ENCODE results near the gene HMCES. TPM values are rescaled to one million over a fixed set of nuclear protein-coding genes. Genes with fewer than 3 reads are reported as not detected.
A peak's percentile ranks its signal among the peaks of the same experiment; 100 is the strongest.
"Not testable (repeated sequence)": the region's sequence is repeated elsewhere in the genome, so short reads cannot be mapped to it uniquely, and the experiment has no call there.

The HMCES gene
- total RNA-seq, 2 donors from 2014 or later: 48.2 to 55.3 TPM

GRCh38 chr3:129344540-129345220 lies 66.0 kb downstream of the HMCES start:
- no peak for ATAC-seq
- Mint-ChIP-seq H3K4me3 (no peak overlapping the region), H3K4me1 (peaks cover 3% of the 10 kb centered on the region), H3K36me3 (ENCODE audit: low read depth) (no peaks in the 10 kb centered on the region), H3K27me3 (peaks cover 39% of the 10 kb centered on the region), H3K27ac (no peak overlapping the region)
- no peaks in the 10 kb centered on the region for H3K9me3 ChIP-seq (ENCODE audit: control insufficient read depth, low read length, poor library complexity, severe bottlenecking)
- no peak for DNase-seq

GRCh38 chr3:129345281-129345680 lies 66.6 kb downstream of the HMCES start:
- Mint-ChIP-seq H3K36me3 (ENCODE audit: low read depth) (no peaks in the 10 kb centered on the region), H3K27ac (no peak overlapping the region), H3K4me3 (no peak overlapping the region), H3K27me3 (peaks cover 39% of the 10 kb centered on the region), H3K4me1 (peaks cover 3% of the 10 kb centered on the region)
- H3K9me3 ChIP-seq (ENCODE audit: control insufficient read depth, low read length, poor library complexity, severe bottlenecking): no peaks in the 10 kb centered on the region
- DNase-seq (no peak), ATAC-seq (no peak)

- peaks cover 3% of the 10 kb centered on the region for H3K4me1 Mint-ChIP-seq
- H3K36me3 Mint-ChIP-seq (ENCODE audit: low read depth): no peaks in the 10 kb centered on the region
- ATAC-seq (no peak), DNase-seq (no peak)
- H3K4me3 Mint-ChIP-seq: peak overlapping the region; percentile 36
- H3K27ac Mint-ChIP-seq: no peak overlapping the region
- no peaks in the 10 kb centered on the region for H3K9me3 ChIP-seq (ENCODE audit: control insufficient read depth, low read length, poor library complexity, severe bottlenecking)
- H3K27me3 Mint-ChIP-seq: peaks cover 39% of the 10 kb centered on the region
These were observed 67.3 kb downstream of the HMCES start for GRCh38 chr3:129345971-129346370.

GRCh38 chr3:129346695-129347457 lies 68.2 kb downstream of the HMCES start:
- no peak overlapping the region for H3K27ac Mint-ChIP-seq
- ATAC-seq (no peak), DNase-seq (no peak)
- peaks cover 39% of the 10 kb centered on the region for H3K27me3 Mint-ChIP-seq
- H3K36me3 Mint-ChIP-seq (ENCODE audit: low read depth): no peaks in the 10 kb centered on the region
- no peaks in the 10 kb centered on the region for H3K9me3 ChIP-seq (ENCODE audit: control insufficient read depth, low read length, poor library complexity, severe bottlenecking)
- H3K4me1 Mint-ChIP-seq: peaks cover 3% of the 10 kb centered on the region
- no peak overlapping the region for H3K4me3 Mint-ChIP-seq

- H3K36me3 Mint-ChIP-seq (ENCODE audit: low read depth): no peaks in the 10 kb centered on the region
- peaks cover 35% of the 10 kb centered on the region for H3K27me3 Mint-ChIP-seq
- ATAC-seq (no peak), DNase-seq (no peak)
- no peaks in the 10 kb centered on the region for H3K9me3 ChIP-seq (ENCODE audit: control insufficient read depth, low read length, poor library complexity, severe bottlenecking)
- H3K27ac Mint-ChIP-seq: no peak overlapping the region
- H3K4me1 Mint-ChIP-seq: peaks cover 3% of the 10 kb centered on the region
- H3K4me3 Mint-ChIP-seq: no peak overlapping the region
These were observed 68.8 kb downstream of the HMCES start for GRCh38 chr3:129347458-129347845.

- H3K27me3 Mint-ChIP-seq: peaks cover 31% of the 10 kb centered on the region
These were observed 70.1 kb downstream of the HMCES start for GRCh38 chr3:129348734-129349133.

GRCh38 chr3:129349169-129349568 lies 70.5 kb downstream of the HMCES start:
- H3K4me3 Mint-ChIP-seq; ATAC-seq; H3K36me3 Mint-ChIP-seq (ENCODE audit: low read depth); H3K27ac Mint-ChIP-seq; H3K9me3 ChIP-seq (ENCODE audit: control insufficient read depth, low read length, poor library complexity, severe bottlenecking); DNase-seq; H3K4me1 Mint-ChIP-seq: not testable (repeated sequence)
- H3K27me3 Mint-ChIP-seq: peaks cover 34% of the 10 kb centered on the region

More at GRCh38 chr3:129348734-129349133, 70.1 kb downstream of the HMCES start:
- H3K9me3 ChIP-seq (ENCODE audit: control insufficient read depth, low read length, poor library complexity, severe bottlenecking): no peaks in the 10 kb centered on the region
- Mint-ChIP-seq H3K4me1 (peaks cover 3% of the 10 kb centered on the region), H3K27ac (no peak overlapping the region), H3K4me3 (no peak overlapping the region), H3K36me3 (ENCODE audit: low read depth) (no peaks in the 10 kb centered on the region)
- ATAC-seq (no peak), DNase-seq (no peak)

GRCh38 chr3:129349791-129350190 lies 71.1 kb downstream of the HMCES start:
- Mint-ChIP-seq H3K4me3 (no peak overlapping the region), H3K4me1 (peaks cover 3% of the 10 kb centered on the region), H3K27me3 (peaks cover 35% of the 10 kb centered on the region), H3K27ac (no peak overlapping the region), H3K36me3 (ENCODE audit: low read depth) (no peaks in the 10 kb centered on the region)
- no peak for DNase-seq
- no peak for ATAC-seq
- H3K9me3 ChIP-seq (ENCODE audit: control insufficient read depth, low read length, poor library complexity, severe bottlenecking): no peaks in the 10 kb centered on the region

GRCh38 chr3:129352045-129352444 lies 73.4 kb downstream of the HMCES start:
- no peak for ATAC-seq
- Mint-ChIP-seq H3K36me3 (ENCODE audit: low read depth) (peaks cover 2% of the 10 kb centered on the region), H3K27me3 (peaks cover 17% of the 10 kb centered on the region)

GRCh38 chr3:129352650-129353588 lies 74.2 kb downstream of the HMCES start:
- Mint-ChIP-seq H3K36me3 (ENCODE audit: low read depth) (peaks cover 2% of the 10 kb centered on the region), H3K4me3 (no peak overlapping the region), H3K27ac (no peak overlapping the region), H3K4me1 (no peaks in the 10 kb centered on the region), H3K27me3 (peaks cover 17% of the 10 kb centered on the region)
- DNase-seq (no peak), ATAC-seq (no peak)
- H3K9me3 ChIP-seq (ENCODE audit: control insufficient read depth, low read length, poor library complexity, severe bottlenecking): no peaks in the 10 kb centered on the region

More at GRCh38 chr3:129352045-129352444, 73.4 kb downstream of the HMCES start:
- no peak overlapping the region for H3K4me3 Mint-ChIP-seq
- DNase-seq: no peak
- no peaks in the 10 kb centered on the region for H3K9me3 ChIP-seq (ENCODE audit: control insufficient read depth, low read length, poor library complexity, severe bottlenecking)
- H3K27ac Mint-ChIP-seq: no peak overlapping the region
- H3K4me1 Mint-ChIP-seq: peaks cover 2% of the 10 kb centered on the region

- DNase-seq (no peak), ATAC-seq (no peak)
- H3K4me3 Mint-ChIP-seq: no peak overlapping the region
- H3K27ac Mint-ChIP-seq: no peak overlapping the region
- H3K27me3 Mint-ChIP-seq: peaks cover 17% of the 10 kb centered on the region
- no peaks in the 10 kb centered on the region for H3K4me1 Mint-ChIP-seq
- H3K9me3 ChIP-seq (ENCODE audit: control insufficient read depth, low read length, poor library complexity, severe bottlenecking): no peaks in the 10 kb centered on the region
- H3K36me3 Mint-ChIP-seq (ENCODE audit: low read depth): peaks cover 2% of the 10 kb centered on the region
These were observed 74.9 kb downstream of the HMCES start for GRCh38 chr3:129353589-129353941.
